Skeletal muscle tissue (tissue), 4 donors: ENCODE measurements around the gene TSPEAR. TPM values are rescaled to one million over a fixed set of nuclear protein-coding genes. Genes with fewer than 3 reads are reported as not detected.
"Not testable (repeated sequence)": the region's sequence is repeated elsewhere in the genome, so short reads cannot be mapped to it uniquely, and the experiment has no call there.

Experiments
- H3K27ac ChIP-seq: one replicate; pipeline ENCODE4 v1.7.0; 2013; ENCODE audit warnings: mild to moderate bottlenecking, low read depth, low read length, inconsistent platforms
- H3K27me3 ChIP-seq, 3 donors: one replicate each; pipeline ENCODE4 v1.7.0; 2013; ENCODE audit warnings: low read length in 3 of 3; ENCODE audit not compliant: control insufficient read depth in 3 of 3, insufficient read depth in 3 of 3
- H3K36me3 ChIP-seq, 3 donors: one replicate each; pipeline ENCODE4 v1.7.0; 2013; ENCODE audit warnings: low read length in 3 of 3; ENCODE audit not compliant: control insufficient read depth in 3 of 3, insufficient read depth in 3 of 3
- H3K4me1 ChIP-seq, 3 donors: one replicate each; pipeline ENCODE4 v1.7.0; 2013; ENCODE audit warnings: low read length in 3 of 3, mild to moderate bottlenecking in 3 of 3; ENCODE audit not compliant: control insufficient read depth in 3 of 3, insufficient read depth in 3 of 3
- H3K4me3 ChIP-seq, 3 donors: one replicate each; pipeline ENCODE4 v1.7.0; 2013; ENCODE audit warnings: low read length in 3 of 3
- H3K9ac ChIP-seq, 3 donors: one replicate each; pipeline ENCODE4 v1.7.0; 2013; ENCODE audit warnings: low read length in 3 of 3, mild to moderate bottlenecking in 3 of 3, moderate library complexity in 2 of 3, low read depth in 1 of 3
- H3K9me3 ChIP-seq, 3 donors: one replicate each; pipeline ENCODE4 v1.7.0; 2013; ENCODE audit warnings: low read length in 3 of 3; ENCODE audit not compliant: control insufficient read depth in 3 of 3
- total RNA-seq: library from RNA; depleted of rRNA; stranded (reverse); fragments of >200 nt; gene quantifications from one replicate; pipeline ENCODE4 v1.2.3, GENCODE V29; 2014
- donor health status: Osteomylitis.

Gene TSPEAR
- total RNA-seq, 1 donor from 2014 or later = not detected

DNA sequence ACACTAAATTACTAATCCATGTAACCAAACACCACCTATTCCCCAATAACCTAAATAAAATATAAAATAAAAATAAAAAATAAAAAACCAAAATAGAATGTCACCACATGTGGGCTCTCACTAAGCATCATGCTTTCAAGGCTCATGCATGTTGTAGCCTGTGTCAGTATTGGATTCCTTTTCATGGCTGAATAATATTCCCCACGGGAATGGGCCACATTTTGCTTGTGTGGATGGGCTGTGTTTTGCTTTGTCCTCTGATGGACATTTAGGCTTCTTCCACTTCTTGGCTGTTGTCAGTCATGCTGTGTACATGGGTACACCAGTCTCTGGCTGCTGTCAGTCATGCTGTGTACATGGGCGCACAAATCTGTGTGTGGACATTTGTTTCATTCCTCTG is 122.3 kb downstream of the TSPEAR start:
- H3K9me3 ChIP-seq = peaks cover 0 to 13% (median 2%) of the 10 kb centered on the region in 3 donors
- no peak overlapping the region for H3K4me3 ChIP-seq
- H3K4me1 ChIP-seq = peaks cover 3 to 14% (median 6%) of the 10 kb centered on the region in 3 donors
- H3K27ac ChIP-seq = no peak overlapping the region
- peaks cover 27 to 49% (median 46%) of the 10 kb centered on the region in 3 donors for H3K27me3 ChIP-seq
- no peak overlapping the region for H3K9ac ChIP-seq
- no peaks in the 10 kb centered on the region for H3K36me3 ChIP-seq

DNA sequence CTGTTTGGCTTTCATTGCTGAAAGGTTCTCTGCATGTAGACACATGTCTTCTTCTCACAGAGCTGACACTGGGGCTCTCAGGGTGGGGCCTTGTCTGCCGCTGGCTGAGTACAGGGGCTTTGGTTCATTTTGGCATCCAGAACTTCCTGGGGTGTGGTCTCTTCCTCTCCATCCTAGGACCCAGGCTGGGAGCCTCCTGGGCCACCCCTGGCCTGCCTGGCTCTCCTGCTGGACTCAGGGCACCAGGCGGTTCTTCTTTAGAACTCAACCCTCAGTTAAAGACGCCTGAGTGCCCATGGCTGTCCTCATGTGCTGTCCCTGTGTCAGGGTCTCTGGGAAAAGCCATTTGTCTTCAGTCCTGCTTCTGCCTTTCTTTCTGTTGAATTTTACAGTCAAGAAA is 125.5 kb downstream of the TSPEAR start:
- Histone ChIP-seq H3K36me3 (no peaks in the 10 kb centered on the region), H3K4me3 (no peak overlapping the region), H3K9me3 (peaks cover 1 to 20% (median 5%) of the 10 kb centered on the region in 3 donors), H3K27ac (no peak overlapping the region), H3K27me3 (peaks cover 18 to 38% (median 35%) of the 10 kb centered on the region in 3 donors), H3K4me1 (no peaks in the 10 kb centered on the region), H3K9ac (no peak overlapping the region)

DNA sequence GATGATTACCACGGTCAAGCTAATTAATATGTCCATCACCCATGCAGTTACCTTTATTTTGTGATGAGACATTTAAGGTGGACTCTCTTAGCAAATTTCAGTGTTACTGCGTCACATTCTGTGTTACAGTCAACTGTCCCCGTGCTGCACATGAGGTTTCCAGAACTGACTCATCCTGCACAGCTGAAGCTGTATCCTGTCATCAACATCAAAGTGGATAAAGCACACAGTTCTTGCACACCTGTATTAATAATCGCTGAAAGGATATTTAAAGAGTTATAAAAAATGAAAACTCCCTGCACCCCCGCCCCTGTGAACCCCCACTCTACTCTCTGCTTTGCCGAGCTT is 127.6 kb downstream of the TSPEAR start:
- H3K9ac ChIP-seq = no peak overlapping the region
- no peaks in the 10 kb centered on the region for H3K36me3 ChIP-seq
- H3K27ac ChIP-seq = no peak overlapping the region
- no peak overlapping the region for H3K4me3 ChIP-seq
- H3K4me1 ChIP-seq = no peaks in the 10 kb centered on the region
- peaks cover 1 to 21% (median 2%) of the 10 kb centered on the region in 3 donors for H3K9me3 ChIP-seq
- peaks cover 11 to 41% (median 24%) of the 10 kb centered on the region in 3 donors for H3K27me3 ChIP-seq

DNA sequence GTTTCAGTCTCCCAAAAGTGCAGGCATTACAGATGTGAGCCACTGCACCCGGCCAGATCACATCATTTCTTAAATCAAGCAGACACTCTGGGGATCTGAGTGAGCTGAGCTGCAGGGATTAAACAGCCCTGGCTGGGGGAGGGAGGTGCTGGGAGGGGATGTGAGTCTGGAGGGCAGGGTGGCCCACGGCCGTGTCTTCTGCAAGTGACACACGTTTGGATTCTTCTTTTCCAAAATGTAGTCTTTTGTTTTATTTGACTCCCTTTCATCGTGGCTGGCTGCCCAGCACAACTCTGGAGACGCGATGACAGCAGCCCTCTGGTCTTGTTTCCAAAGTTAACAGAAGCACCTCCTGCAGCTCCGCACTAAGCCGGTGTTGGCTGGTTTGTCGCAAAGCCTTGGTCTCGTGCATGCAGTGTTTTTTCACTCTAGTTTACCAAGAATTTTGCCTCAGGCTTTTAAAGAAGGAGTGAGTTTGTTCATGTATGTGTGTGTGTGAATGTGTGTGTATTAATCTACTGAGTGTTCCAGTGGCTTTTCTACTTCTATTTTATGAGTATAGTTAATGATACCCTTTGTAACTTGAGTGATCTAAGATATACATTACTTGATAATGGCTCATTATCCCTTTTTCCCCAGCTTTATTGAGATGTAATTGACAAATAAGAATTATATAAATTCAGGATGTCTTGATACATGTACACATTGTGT is 128.1 kb downstream of the TSPEAR start:
- no peak overlapping the region for H3K4me3 ChIP-seq
- no peaks in the 10 kb centered on the region for H3K36me3 ChIP-seq
- peaks cover 14 to 46% (median 24%) of the 10 kb centered on the region in 3 donors for H3K27me3 ChIP-seq
- H3K9me3 ChIP-seq = peaks cover 1 to 21% (median 2%) of the 10 kb centered on the region in 3 donors
- H3K4me1 ChIP-seq = no peaks in the 10 kb centered on the region
- H3K27ac ChIP-seq = no peak overlapping the region
- H3K9ac ChIP-seq = no peak overlapping the region

DNA sequence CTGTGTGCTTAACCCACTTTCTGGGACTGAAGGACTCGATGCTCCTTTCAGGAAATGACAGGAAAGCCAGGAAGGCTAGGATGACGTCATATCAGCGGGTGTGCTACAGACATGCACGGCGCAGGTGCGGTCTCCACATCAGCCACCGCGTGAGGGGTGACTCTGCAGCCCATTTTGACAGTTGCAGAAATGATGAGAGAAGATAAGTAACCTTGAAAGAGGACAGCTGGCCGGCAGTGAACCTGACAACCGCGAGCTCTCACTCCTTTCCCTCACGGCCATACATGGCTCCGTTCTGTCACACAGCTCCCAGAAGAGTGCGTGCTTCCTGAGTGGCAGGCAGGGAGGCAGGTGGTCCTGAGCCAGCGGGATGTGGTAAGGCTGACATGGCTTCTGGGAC is 129.3 kb downstream of the TSPEAR start:
- Histone ChIP-seq H3K9me3 (peaks cover 1 to 20% (median 6%) of the 10 kb centered on the region in 3 donors), H3K27ac (no peak overlapping the region), H3K36me3 (no peaks in the 10 kb centered on the region), H3K4me3 (no peak overlapping the region), H3K27me3 (peaks cover 14 to 46% (median 27%) of the 10 kb centered on the region in 3 donors), H3K9ac (no peak overlapping the region), H3K4me1 (no peaks in the 10 kb centered on the region)

DNA sequence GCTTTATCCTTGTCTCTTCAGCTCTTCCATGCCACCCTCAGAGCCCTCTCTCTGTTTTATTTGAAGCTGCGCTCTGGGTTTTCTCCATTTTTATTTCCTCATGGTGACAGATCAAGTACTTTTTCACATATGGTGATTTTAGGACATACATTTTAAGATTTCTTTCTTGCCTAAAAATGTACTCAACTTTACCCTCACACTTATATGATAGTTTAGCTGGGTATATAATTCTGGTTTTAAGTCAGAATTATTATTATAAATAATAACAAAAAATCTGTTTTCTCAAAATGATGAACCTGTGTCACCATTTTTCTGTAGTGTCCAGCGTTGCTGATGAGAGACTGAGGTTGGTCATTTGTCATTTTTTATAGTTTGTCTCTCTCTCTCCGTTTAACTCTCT is 130.2 kb downstream of the TSPEAR start:
- Histone ChIP-seq H3K9me3 (peaks cover 1 to 15% (median 6%) of the 10 kb centered on the region in 3 donors), H3K9ac (no peak overlapping the region), H3K27ac (no peak overlapping the region), H3K4me1 (no peaks in the 10 kb centered on the region), H3K4me3 (no peak overlapping the region), H3K36me3 (no peaks in the 10 kb centered on the region), H3K27me3 (peaks cover 14 to 42% (median 26%) of the 10 kb centered on the region in 3 donors)

DNA sequence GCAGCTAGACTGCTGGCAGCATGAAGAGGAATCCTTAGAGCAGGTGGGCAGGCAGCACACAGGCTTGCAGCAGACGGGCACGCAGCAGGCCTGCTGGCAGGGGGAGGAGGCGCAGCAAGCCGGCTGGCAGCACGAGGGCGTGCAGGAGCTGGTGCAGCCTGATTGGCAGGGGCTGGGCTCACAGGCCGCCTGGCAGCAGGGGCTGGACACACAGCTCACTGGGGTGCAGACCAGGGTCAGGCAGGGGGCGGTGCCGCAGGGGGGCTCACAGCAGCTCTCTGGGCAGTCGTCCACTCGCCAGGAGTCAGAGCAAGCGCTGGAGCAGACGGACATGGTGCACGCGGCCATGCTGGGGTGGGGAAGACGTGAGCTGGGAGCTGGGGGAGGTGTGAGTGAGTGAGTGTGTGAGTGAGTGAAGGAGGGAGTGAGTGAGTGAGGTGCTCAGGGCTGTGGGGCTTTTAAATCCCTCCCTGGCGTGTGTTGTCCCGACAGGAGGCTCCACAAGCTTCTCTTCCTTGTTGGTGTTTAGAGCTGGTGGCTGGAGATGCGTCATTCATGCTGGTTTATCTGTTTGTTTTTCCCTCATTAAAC is 131.0 kb downstream of the TSPEAR start, which contains the start of gene KRTAP10-5:
KRTAP10-5 (minus strand) TSS at position 374 of the 591 bp plus-strand sequence; CDS start at position 348, 26 bp downstream.
- H3K27ac ChIP-seq, H3K4me1 ChIP-seq, H3K36me3 ChIP-seq, H3K9ac ChIP-seq, H3K4me3 ChIP-seq: not testable (repeated sequence)
- peaks cover 10 to 35% (median 26%) of the 10 kb centered on the region in 3 donors for H3K27me3 ChIP-seq
- H3K9me3 ChIP-seq = peaks cover 1 to 11% (median 6%) of the 10 kb centered on the region in 3 donors

DNA sequence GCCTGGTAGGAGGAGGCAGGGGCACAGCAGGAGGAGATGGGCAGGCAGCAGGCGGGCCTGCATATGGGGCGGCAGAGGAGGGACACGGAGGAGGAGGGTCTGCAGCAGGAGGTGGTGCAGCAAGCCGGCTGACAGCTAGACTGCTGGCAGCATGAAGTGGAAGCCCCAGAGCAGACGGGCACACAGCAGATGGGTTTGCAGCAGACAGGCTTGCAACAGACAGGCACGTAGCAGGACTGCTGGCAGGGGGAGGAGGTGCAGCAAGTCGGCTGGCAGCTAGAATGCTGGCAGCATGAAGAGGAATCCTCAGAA is 131.6 kb downstream of the TSPEAR start:
- no peaks in the 10 kb centered on the region for H3K4me1 ChIP-seq
- H3K4me3 ChIP-seq = no peak overlapping the region
- H3K36me3 ChIP-seq = no peaks in the 10 kb centered on the region
- no peak overlapping the region for H3K27ac ChIP-seq
- peaks cover 1 to 8% (median 6%) of the 10 kb centered on the region in 3 donors for H3K9me3 ChIP-seq
- no peak overlapping the region for H3K9ac ChIP-seq
- peaks cover 10 to 36% (median 29%) of the 10 kb centered on the region in 3 donors for H3K27me3 ChIP-seq

DNA sequence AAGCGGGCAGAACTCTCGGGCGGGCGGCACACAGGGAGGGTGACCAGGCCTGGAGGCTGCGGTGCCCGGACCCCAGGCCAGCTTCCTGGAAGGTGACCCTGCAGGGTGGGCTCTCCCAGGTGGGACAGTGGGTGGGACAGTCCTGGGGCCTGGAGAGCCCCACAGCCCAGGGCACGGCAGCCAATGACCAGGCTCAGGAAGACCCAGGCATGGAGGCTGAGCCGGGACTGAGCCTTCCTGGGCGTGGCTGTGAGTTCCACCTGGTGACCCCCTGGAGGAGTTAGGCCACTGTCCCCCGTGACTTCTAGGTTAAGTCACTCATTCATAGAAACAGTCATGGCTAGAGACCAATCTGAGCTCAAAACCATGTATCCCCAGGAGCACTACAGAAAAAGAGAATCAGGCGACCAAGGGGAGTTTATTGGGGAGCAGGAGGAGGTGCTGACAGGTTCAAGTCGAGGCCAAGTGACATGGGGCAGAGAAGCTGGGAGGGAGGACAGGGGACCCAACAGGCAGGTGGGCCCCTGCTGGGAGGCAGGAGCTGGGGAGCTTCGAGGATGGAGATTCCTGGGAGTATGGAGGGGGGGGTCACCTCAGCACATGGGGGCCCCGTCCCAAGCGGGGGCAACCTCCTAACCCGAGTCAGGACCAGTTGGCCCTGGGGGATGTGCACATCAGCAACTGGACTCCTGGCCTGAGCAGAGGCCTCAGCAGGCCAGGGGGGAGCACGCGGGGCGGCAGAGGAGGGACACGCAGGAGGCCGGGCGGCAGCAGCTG is 132.1 kb downstream of the TSPEAR start:
- Histone ChIP-seq H3K4me3 (no peak overlapping the region), H3K4me1 (no peaks in the 10 kb centered on the region), H3K27ac (no peak overlapping the region), H3K27me3 (peaks cover 10 to 39% (median 34%) of the 10 kb centered on the region in 3 donors), H3K36me3 (no peaks in the 10 kb centered on the region), H3K9me3 (peaks cover 1 to 8% (median 6%) of the 10 kb centered on the region in 3 donors), H3K9ac (no peak overlapping the region)
